ENCODE measurements around the gene TSSC4. TPM values are rescaled to one million over a fixed set of nuclear protein-coding genes. Genes with fewer than 3 reads are reported as not detected.

The TSSC4 gene
- total RNA-seq, 3 donors from 2014 or later = 33.9 to 58.8 (median 39.2) TPM

DNA sequence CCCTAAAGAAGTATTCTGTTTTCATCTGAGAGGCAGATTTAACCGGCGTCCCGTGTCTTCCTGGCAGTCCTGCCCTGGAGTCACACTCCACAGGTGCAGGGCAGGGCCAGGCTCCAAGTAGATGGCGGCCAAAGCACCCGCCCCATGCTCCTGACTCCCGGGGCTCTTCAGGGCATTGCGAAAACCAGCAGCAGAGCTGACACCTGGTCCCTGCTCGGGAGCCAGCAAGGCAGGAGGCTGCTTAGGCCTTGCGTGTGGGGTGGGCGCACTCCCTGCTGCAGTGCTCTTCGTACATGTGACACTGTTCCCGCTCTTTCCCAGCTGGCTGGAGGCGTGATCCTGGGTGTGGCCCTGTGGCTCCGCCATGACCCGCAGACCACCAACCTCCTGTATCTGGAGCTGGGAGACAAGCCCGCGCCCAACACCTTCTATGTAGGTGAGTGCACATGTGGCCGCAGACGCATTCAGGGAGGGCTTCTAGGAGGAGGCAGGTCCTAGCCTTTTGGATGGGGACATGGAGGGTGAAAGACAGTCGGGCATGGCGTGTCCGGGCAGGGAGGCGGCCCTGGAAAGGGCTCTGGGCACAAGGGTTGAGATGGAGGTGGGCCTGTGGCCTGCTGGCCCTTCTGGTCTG is 10.3 kb upstream of the TSSC4 start:
- intact Hi-C loops (cut with DNase I, micrococcal nuclease) = no loop called here
- TF ChIP-seq, protein P1, sequence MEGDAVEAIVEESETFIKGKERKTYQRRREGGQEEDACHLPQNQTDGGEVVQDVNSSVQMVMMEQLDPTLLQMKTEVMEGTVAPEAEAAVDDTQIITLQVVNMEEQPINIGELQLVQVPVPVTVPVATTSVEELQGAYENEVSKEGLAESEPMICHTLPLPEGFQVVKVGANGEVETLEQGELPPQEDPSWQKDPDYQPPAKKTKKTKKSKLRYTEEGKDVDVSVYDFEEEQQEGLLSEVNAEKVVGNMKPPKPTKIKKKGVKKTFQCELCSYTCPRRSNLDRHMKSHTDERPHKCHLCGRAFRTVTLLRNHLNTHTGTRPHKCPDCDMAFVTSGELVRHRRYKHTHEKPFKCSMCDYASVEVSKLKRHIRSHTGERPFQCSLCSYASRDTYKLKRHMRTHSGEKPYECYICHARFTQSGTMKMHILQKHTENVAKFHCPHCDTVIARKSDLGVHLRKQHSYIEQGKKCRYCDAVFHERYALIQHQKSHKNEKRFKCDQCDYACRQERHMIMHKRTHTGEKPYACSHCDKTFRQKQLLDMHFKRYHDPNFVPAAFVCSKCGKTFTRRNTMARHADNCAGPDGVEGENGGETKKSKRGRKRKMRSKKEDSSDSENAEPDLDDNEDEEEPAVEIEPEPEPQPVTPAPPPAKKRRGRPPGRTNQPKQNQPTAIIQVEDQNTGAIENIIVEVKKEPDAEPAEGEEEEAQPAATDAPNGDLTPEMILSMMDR (IDR thresholded peaks at IDR 0.05) = no peak
- Histone ChIP-seq H3K36me3 (ENCODE audit: low read depth) (no peaks in the 10 kb centered on the region), H3K4me3 (no peak overlapping the region), H3K9me3 (no peaks in the 10 kb centered on the region), H3K4me1 (ENCODE audit: low read depth) (peaks cover 35% of the 10 kb centered on the region)
- DNase-seq = no peak
- ATAC-seq = no peak

DNA sequence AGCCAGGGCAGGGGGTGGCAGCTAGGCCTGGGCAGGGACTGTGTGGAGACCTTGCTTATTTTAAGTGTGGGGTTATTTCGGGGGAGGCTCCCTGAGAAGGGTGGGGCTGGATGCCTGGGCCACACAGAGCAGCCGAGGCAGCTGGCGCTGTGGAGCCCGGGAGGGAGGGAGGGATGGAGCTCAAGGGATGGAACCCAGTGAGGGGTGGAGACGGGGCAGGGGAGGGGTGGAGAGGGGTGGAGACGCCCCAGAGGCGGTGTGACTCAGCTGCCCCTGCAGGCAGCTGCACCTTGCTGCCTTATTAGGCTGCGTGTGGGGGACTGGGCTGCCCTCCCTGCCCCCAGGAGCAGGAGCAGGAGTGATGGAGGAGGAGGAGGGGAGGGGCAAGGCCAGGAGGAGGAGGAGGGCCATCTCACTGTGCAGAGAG is 9.8 kb upstream of the TSSC4 start:
- H3K4me1 ChIP-seq (ENCODE audit: low read depth) = peaks cover 35% of the 10 kb centered on the region
- no peak overlapping the region for H3K4me3 ChIP-seq
- peak; percentile 18 for ATAC-seq
- no peaks in the 10 kb centered on the region for H3K9me3 ChIP-seq
- intact Hi-C loops (cut with DNase I, micrococcal nuclease) = no loop called here
- H3K36me3 ChIP-seq (ENCODE audit: low read depth) = no peaks in the 10 kb centered on the region
- TF ChIP-seq, protein P1 (IDR thresholded peaks at IDR 0.05) = no peak
- no peak for DNase-seq

DNA sequence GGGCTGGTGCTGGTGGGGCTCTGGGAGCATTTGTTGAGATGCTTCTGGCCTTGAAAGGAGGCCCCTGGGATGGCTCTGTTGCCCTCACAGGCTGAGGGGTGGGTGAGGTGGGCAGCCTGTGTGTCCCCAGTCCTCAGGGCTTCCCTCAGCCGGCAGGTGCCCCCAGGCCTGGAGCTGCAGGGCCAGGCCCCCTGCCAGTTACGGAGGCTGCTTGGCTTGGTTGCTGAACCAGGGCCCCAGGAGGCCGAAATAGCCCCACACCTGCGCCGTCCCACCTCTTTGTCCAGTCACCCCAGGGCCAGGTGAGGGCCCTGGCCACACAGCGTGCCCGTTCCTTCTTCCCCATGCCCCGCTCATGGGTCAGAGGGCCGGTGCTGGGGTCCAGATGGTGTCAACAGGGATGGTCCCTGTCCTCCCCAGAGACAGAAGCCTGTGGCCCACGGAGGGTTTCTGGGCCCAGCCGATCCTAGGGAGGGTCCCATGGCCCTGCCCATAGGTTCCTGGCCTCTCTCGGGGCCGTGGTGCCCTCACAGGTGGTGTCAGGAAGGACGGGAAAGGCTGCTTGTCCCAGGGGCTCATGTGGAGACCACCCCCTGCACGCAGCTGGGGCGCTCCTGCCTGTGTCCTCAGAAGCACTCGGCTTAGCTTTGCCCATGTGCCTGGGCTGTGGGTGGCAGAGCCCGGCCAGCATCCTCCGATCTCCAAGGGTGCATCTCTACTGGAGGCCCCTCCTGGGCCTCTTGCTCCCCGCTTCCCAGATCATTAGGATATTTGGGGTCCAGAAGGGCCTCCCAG is 9.2 kb upstream of the TSSC4 start:
- ATAC-seq (no peak), DNase-seq (no peak)
- intact Hi-C loops (cut with DNase I, micrococcal nuclease) = no loop called here
- no peaks in the 10 kb centered on the region for H3K9me3 ChIP-seq
- H3K36me3 ChIP-seq (ENCODE audit: low read depth) = no peaks in the 10 kb centered on the region
- TF ChIP-seq, protein P1 (IDR thresholded peaks at IDR 0.05) = no peak
- no peak overlapping the region for H3K4me3 ChIP-seq
- peaks cover 32% of the 10 kb centered on the region for H3K4me1 ChIP-seq (ENCODE audit: low read depth)

DNA sequence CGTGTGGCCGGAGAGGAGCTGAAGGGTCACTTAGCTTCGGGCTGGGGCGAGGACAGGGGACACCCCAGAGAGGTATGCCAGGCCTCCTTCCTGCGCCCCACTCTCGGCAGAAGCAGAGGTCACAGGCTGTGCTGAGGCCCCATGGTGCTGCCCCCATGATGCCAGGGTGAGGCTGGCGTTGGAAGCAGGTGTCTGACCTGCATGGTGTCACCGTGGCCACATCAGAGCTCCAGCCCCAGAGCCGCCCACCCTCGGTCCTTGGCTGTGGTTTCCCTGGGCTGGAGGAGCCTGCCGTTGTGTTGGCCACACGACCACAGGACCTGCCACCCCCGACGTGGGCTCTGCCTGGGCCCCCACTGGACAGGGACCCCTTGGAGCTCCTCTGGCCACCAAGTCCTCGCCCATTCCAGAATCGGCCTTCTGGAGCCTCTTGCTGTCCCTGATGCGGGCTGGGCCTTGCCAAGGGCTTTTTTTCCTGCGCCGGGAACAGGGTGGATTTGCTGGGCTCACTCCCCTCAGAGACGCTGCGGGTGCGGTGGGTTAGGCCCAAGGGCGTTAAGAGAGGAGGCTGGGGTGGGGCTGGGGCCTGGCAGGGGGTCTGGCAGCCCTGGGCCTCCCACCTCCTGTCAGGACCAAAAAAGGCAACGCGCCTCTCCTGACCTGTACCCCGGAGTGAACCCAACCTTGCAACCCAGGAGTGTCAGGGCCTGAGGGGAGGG is 8.2 kb upstream of the TSSC4 start:
- TF ChIP-seq, protein P1 (IDR thresholded peaks at IDR 0.05) = no peak
- H3K9me3 ChIP-seq = no peaks in the 10 kb centered on the region
- no peaks in the 10 kb centered on the region for H3K36me3 ChIP-seq (ENCODE audit: low read depth)
- no peak overlapping the region for H3K4me3 ChIP-seq
- intact Hi-C loops (cut with DNase I, micrococcal nuclease) = no loop called here
- peaks cover 22% of the 10 kb centered on the region for H3K4me1 ChIP-seq (ENCODE audit: low read depth)
- no peak for DNase-seq
- no peak for ATAC-seq

DNA sequence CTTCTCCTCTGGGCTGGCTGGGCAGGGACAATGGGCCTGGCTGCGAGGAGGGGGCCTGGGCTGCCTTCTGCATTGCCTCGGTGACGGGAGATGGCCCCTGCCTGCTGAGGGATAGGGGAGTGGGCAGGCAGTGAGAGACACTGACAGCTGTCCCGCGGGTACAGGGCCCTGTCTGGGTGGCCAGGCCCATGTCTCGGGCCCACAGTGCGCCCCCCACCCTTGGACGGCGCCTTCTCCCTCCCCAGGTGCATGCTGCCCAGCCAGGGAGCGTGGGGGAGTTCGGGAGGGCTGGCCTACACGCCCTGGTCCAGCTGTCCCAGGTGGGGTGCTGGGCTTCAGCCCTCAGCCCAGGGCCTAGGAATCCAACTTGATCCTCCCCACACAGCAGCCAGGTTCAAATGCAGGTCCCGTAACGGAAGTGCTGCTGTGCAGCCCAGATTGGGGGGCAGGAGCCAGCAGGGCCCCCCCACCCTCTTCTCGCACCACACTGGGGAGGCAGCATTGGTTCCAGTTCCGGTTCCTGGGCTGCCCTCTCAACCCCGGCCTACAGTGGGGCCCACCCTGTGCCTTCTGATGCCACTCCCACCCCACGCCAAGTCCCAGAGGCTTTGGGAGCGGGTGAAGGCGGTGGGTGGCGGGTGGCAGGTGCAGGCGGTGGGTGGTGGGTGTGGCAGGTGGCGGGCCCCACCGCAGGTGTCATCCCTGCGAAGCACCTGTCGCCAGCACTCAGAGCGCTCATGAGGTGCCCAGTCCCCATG is 7.3 kb upstream of the TSSC4 start:
- intact Hi-C loops (cut with DNase I, micrococcal nuclease) = no loop called here
- DNase-seq = no peak
- TF ChIP-seq, protein P1 (IDR thresholded peaks at IDR 0.05) = no peak
- Histone ChIP-seq H3K4me3 (no peak overlapping the region), H3K4me1 (ENCODE audit: low read depth) (peaks cover 18% of the 10 kb centered on the region), H3K9me3 (no peaks in the 10 kb centered on the region), H3K36me3 (ENCODE audit: low read depth) (no peaks in the 10 kb centered on the region)
- peak; percentile 5 for ATAC-seq

Data from mucosa of descending colon (tissue), 3 donors.